Peyer's patch (tissue), 4 donors: Measurements from ENCODE around the gene MAPKAPK3. TPM values are rescaled to one million over a fixed set of nuclear protein-coding genes. Genes with fewer than 3 reads are reported as not detected.

Experiments
- DNase-seq, 3 donors: peaks; one replicate each; pipeline ENCODE4 v3.0.0-alpha.2; 2017 to 2019
- H3K27ac ChIP-seq, 4 donors: fragments of 200-600 bp; sonication (generic); one replicate each; pipeline ENCODE4 v1.5.1; 2016 to 2019
- H3K27me3 ChIP-seq, 2 donors: fragments of 200-600 bp; sonication (generic); one replicate each; pipeline ENCODE4 v1.5.1; 2019
- H3K36me3 ChIP-seq, 3 donors: fragments of 200-600 bp; sonication (generic); one replicate each; pipeline ENCODE4 v1.5.1; 2016 to 2019
- H3K4me1 ChIP-seq, 4 donors: fragments of 200-600 bp; sonication (generic); one replicate each; pipeline ENCODE4 v1.5.1; 2016 to 2019
- H3K4me3 ChIP-seq, 4 donors: fragments of 200-600 bp; sonication (generic); 1 replicate in 3 of 4; 2 replicates in 1 of 4; pipeline ENCODE4 v1.5.1; 2016 to 2019; ENCODE audit warnings: mild to moderate bottlenecking in 1 of 4
- H3K9me3 ChIP-seq, 4 donors: fragments of 200-600 bp; sonication (generic); one replicate each; pipeline ENCODE4 v1.5.1; 2016 to 2019; ENCODE audit warnings: mild to moderate bottlenecking in 1 of 4
- CTCF ChIP-seq, 6 experiments: fragments of 450-650 bp in 4 of 6; fragments of 200-600 bp in 2 of 6; sonication (generic) in 1 of 6; IDR thresholded peaks; one replicate each; pipeline ENCODE4 v1.5.1; 2017 to 2019; ENCODE audit warnings: antibody characterized with exemption in 6 of 6, mild to moderate bottlenecking in 3 of 6, moderate library complexity in 1 of 6
- POLR2A ChIP-seq, 2 donors: fragments of 450-650 bp; IDR thresholded peaks; one replicate each; pipeline ENCODE4 v1.5.1; 2017; ENCODE audit warnings: antibody characterized with exemption in 2 of 2, mild to moderate bottlenecking in 2 of 2, moderate library complexity in 2 of 2
- total RNA-seq, 4 donors: library from RNA; depleted of rRNA; stranded (reverse); fragments of >200 nt; gene quantifications; one replicate each; pipeline ENCODE4 v1.1.0, GENCODE V29; 2016

Gene MAPKAPK3
- total RNA-seq, 4 donors from 2014 or later, result 25.6 to 44.0 (median 30.0) TPM

- Histone ChIP-seq H3K4me3 (no peak overlapping the region), H3K4me1 (no peaks in the 10 kb centered on the region), H3K9me3 (no peaks in the 10 kb centered on the region), H3K27ac (peak overlapping the region in 1 of 4 donors; percentile 35), H3K36me3 (peaks cover 0 to 11% (median 0%) of the 10 kb centered on the region in 3 donors), H3K27me3 (no peaks in the 10 kb centered on the region)
- DNase-seq, result peak in 1 of 3 donors; percentile 73
- TF ChIP-seq CTCF (IDR thresholded peaks at IDR 0.05), result no peak
- TF ChIP-seq POLR2A (IDR thresholded peaks at IDR 0.05), result no peak
Measured at GRCh38 chr3:50583897-50584296, 33.1 kb upstream of the MAPKAPK3 start.

GRCh38 chr3:50584391-50584790 lies 32.6 kb upstream of the MAPKAPK3 start:
- Histone ChIP-seq H3K36me3 (peaks cover 0 to 11% (median 0%) of the 10 kb centered on the region in 3 donors), H3K27me3 (no peaks in the 10 kb centered on the region), H3K9me3 (no peaks in the 10 kb centered on the region), H3K4me1 (no peaks in the 10 kb centered on the region), H3K27ac (peak overlapping the region in 2 of 4 donors; percentile 35 to 36), H3K4me3 (no peak overlapping the region)
- no peak for DNase-seq
- no peak for TF ChIP-seq POLR2A (IDR thresholded peaks at IDR 0.05)
- TF ChIP-seq CTCF (IDR thresholded peaks at IDR 0.05), result no peak

GRCh38 chr3:50585919-50586762 lies 30.8 kb upstream of the MAPKAPK3 start:
- Histone ChIP-seq H3K27me3 (no peaks in the 10 kb centered on the region), H3K4me3 (no peak overlapping the region), H3K9me3 (no peaks in the 10 kb centered on the region), H3K27ac (no peak overlapping the region), H3K4me1 (peaks cover 0 to 8% (median 7%) of the 10 kb centered on the region in 4 donors), H3K36me3 (no peaks in the 10 kb centered on the region)
- TF ChIP-seq POLR2A (IDR thresholded peaks at IDR 0.05) (no peak), CTCF (IDR thresholded peaks at IDR 0.05) (no peak)
- no peak for DNase-seq

GRCh38 chr3:50586763-50587070 lies 30.2 kb upstream of the MAPKAPK3 start:
- Histone ChIP-seq H3K36me3 (no peaks in the 10 kb centered on the region), H3K4me3 (no peak overlapping the region), H3K27ac (no peak overlapping the region), H3K9me3 (no peaks in the 10 kb centered on the region), H3K4me1 (peaks cover 0 to 10% (median 9%) of the 10 kb centered on the region in 4 donors), H3K27me3 (no peaks in the 10 kb centered on the region)
- TF ChIP-seq CTCF (IDR thresholded peaks at IDR 0.05) (no peak), POLR2A (IDR thresholded peaks at IDR 0.05) (no peak)
- no peak for DNase-seq

- Histone ChIP-seq H3K27ac (no peak overlapping the region), H3K4me1 (peaks cover 0 to 15% (median 9%) of the 10 kb centered on the region in 4 donors), H3K9me3 (no peaks in the 10 kb centered on the region), H3K36me3 (no peaks in the 10 kb centered on the region), H3K4me3 (no peak overlapping the region), H3K27me3 (no peaks in the 10 kb centered on the region)
- TF ChIP-seq POLR2A (IDR thresholded peaks at IDR 0.05), result no peak
- no peak for TF ChIP-seq CTCF (IDR thresholded peaks at IDR 0.05)
- DNase-seq, result no peak
Measured at GRCh38 chr3:50587373-50587772, 29.6 kb upstream of the MAPKAPK3 start.
